Effector CD4-positive, alpha-beta T cell (primary cell): ENCODE data around the gene SLIT3.

Experiments
- DNase-seq: peaks from one replicate; pipeline ENCODE4 v3.0.0-alpha.2; 2020

The SLIT3 gene

DNA sequence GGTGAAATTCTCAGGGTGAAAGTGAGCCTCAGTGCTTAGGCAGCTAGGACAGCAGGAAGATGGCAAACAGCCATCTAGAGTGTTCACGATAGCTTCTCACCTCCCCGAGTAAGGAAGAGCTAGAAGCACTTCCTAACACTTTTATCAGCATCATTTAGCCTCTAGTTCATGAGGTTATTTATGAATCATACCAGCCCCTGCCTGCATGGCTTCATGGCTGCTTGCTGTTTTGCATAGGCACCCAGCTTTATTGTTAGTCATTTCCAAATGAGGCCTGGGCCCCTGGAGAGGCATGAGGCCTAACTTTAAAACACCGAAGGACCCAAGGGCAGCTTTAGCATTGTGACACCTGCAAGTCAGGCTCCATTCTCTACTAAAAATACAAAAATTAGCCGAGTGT is 586.9 kb downstream of the SLIT3 start:
- DNase-seq, result no peak

DNA sequence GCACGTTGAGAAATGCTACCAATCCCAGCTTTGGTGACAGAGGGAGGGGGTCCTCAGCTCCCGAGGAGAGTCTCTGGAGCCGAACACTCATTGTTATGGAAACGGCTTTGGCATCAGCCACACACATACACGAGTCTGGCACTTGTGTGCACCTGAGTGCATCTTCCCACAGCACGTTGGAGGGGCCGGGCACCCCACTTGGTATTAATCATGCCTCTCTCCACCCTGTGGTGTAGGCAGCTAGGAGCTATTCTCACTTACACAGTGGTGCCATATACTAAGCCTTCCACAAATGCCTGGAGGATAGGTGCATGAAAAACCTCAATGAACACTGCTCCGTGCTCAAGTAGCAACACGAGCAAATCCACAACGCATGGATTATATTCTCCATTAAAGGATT is 587.9 kb downstream of the SLIT3 start:
- no peak for DNase-seq

- no peak for DNase-seq
These were observed 588.5 kb downstream of the SLIT3 start for GRCh38 chr5:168712280-168712924.

GRCh38 chr5:168710706-168711105 is 590.2 kb downstream of the SLIT3 start:
- DNase-seq, result no peak

DNA sequence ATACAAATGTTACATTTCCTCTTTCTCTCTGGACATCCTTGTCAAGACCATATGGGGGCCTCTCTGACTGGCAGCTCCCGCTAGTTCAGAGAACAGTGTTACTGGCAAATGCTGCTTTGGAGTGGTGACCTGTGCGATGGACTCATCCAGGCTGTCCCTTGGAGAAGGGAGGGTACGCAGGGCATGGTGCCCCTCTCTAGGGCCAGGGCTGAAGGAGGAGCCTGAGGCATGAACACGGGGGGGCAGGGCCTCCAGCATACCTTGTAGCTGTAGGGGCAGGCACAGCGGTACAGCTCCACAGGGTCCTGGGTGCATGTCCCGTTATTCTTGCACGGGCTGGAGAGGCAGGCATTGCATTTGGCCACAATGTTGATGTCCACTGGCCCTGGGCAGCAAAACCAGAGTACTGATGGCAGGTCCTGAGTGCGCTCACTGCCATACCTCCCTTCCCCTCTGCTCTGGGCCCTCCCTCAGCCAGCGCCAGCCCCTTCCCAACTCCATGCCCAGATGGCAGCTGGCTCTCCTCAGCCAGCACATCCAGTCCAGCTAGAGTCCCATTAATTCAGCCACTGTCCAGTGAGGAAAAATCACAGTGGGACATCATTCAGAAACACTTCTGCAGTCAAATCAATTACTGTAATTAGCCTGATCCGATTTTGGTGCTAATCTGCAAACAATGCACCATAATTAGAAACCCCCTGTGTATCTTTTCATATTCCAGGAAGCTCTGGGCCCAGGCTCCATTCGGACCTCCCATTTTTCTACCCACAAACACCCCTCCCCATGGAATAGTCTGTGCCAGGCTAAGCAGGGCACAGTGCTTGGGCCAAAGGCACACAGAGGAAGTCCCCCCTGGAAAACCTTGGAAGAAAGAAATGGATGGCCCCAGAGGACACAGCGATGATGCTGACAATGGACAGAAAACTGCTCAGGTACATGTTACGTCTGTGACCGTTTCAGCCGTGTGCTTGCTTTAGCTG is 592.9 kb downstream of the SLIT3 start:
- DNase-seq, result no peak

DNA sequence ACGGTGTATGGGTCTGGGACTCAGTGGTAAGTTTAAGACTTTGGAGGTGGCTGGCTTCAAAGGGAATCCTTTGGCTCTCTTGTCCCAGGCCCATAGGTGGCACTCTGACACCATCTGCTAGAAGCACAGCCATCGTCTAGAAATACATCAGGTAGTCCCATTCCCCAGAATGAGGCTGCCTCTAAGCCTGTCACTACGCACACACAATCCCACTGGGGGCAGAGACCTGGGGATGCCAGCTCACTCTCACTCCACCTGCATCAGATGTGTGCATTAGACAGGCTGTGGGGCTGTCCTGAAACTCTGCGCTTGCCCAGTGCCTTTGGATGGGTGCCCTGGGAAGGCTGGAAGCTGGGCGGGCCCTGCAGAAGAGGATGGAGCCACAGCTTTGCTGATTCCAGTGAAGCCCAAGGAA is 594.3 kb downstream of the SLIT3 start:
- DNase-seq, result no peak

DNA sequence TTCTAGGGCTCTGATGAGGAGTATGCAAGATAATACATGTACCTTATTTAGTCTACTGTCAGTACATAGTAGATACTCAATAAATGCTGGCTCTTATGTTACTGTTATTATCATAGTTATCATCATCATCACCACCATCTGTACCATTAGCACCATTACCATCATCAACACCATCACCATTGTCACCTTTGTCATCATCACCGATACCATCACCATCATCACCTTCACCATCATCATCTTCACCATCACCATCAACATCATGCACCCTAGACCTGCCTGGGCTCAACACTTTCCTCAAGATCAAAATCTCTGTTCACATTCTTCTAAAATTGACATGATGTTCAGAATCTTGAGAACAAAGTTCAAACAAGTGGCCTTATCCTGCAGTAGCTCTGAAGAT is 595.6 kb downstream of the SLIT3 start:
- DNase-seq, result no peak

- no peak for DNase-seq
These were observed 598.4 kb downstream of the SLIT3 start for GRCh38 chr5:168702511-168702910.

- DNase-seq, result no peak
These were observed 599.3 kb downstream of the SLIT3 start for GRCh38 chr5:168701641-168702040.

GRCh38 chr5:168699002-168699401 is 601.9 kb downstream of the SLIT3 start:
- DNase-seq, result no peak

DNA sequence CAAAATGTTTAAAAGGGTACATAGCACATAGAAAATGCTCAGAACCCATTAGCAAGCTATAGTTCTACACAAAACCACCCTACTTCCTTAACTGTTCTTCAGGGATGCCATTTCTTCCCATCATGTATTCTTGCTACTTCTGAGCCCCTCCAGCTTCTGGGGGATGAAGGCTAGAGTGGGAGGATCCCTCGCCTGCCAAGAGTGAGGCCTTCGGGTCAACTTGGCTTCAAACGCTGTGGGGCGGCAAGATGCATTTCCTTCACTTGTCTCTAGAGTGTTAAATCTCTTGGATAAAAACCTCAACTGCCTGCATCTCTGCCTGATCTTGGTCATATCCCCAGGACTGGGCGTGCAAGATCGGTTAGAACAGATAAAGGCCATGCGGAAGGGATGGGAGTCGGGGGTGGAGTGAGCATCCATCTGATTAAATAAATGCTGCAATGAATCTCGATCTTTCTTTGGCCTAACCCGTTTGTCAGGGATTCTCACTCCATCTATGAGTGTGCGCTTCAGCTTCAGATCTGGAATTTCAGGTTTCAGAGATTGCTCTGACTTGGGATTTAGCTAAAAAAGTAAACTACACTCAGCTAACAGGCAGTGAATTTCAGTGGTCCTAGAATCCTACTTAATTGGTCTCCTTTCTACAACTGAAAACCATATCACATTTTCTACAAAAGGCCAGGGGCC is 603.8 kb downstream of the SLIT3 start:
- no peak for DNase-seq

DNA sequence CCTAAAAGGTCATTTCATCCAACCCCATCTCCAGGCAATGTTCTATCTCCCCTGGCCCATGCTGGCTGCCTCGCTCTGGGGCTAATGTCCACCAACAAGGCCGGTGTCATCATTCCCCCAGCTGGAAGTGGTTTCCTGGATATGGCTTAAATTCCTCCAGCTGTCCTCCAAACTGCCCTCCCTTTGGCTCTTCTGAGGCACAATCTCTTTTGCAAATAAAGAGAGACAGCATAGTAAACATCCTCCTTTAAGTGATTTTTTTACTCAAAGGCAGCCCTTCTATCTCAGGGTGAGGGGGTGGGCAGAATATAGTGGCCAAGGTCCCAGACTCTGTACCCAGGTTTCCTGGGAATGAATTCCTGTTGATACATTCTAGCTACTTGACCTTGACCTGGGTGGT is 604.3 kb downstream of the SLIT3 start:
- no peak for DNase-seq

- DNase-seq, result no peak
These were observed 605.6 kb downstream of the SLIT3 start for GRCh38 chr5:168695301-168695835.

GRCh38 chr5:168694289-168694688 is 606.6 kb downstream of the SLIT3 start:
- DNase-seq, result no peak

- no peak for DNase-seq
These were observed 607.1 kb downstream of the SLIT3 start for GRCh38 chr5:168693883-168694282.

DNA sequence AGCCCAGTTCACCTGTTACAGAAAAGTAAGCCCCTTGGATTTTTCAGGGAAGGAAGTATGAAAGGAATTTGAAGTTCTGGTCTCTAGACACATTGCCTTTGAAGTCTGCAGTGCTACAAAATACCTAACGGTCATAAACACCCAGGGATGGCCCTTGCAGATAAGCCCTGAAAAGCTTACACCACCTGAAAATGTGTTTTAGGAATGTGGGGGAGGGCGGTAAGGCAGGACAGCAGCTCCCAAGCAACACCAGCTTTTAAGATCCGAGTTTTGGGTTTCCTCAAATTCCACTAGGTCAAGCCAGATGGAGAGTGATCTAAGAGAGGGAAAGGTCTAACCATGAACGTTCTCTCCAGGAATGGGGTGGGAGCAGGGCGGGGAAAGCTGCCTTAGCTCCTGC is 607.6 kb downstream of the SLIT3 start:
- DNase-seq, result no peak

DNA sequence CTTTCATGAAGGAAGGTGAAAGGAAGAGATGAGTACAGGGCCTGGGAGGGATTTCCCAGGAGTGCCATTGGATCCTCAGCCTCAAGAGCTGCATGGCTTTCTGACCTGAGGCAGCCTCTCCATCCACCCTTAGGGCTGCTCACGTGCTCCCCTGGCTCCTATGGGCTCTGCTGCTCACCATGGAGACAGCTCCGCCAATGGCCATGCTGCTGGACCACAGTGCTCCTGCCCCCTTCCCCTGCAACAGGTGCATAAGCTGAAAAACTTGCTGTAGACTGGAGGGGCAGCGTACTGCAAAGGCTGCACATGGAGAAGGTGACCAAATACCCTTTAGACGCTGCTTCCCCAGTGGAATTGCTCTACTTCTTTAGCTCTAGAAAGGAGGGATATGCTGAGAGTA is 609.0 kb downstream of the SLIT3 start:
- no peak for DNase-seq

DNA sequence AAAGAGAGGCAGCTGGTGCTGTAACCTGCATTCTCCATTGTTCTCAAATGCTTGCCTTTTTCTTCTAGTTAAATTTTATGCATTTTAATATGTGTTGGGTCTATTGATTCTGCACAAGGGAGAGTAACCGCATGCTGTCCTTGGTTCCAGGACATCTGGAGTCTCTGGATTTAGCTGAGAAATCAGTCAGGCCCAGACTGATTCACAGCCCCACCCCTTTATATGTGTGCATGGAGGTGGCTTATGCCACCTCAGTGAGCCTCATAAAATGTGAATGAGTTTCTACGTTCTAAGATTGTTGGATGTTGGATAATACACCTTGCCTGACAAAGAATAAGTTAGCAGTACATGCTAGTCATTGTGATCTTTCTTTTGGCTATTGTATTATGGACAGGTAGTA is 611.7 kb downstream of the SLIT3 start:
- no peak for DNase-seq

- no peak for DNase-seq
These were observed 614.1 kb downstream of the SLIT3 start for GRCh38 chr5:168686837-168687236.

DNA sequence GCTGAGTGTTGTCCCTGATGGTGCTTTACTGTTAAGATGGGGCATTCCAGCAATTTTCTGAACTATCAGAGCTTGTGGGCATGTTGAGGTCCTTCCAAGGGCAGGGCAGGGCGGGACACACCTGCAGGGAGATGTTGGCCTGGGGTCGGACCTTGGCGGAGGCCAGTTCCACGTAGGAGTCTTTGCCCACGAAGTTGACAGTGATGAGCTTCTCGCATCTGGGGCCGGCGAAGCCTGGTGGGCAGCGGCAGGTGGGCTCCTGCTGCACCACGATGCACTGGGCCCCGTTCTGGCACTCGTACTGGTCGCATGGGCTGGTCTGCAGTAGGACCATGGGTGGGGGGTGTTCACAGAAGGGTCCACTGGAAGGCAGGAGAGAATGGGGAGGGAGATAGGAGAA is 615.4 kb downstream of the SLIT3 start:
- DNase-seq, result no peak

GRCh38 chr5:168683927-168684295 is 617.0 kb downstream of the SLIT3 start:
- no peak for DNase-seq

DNA sequence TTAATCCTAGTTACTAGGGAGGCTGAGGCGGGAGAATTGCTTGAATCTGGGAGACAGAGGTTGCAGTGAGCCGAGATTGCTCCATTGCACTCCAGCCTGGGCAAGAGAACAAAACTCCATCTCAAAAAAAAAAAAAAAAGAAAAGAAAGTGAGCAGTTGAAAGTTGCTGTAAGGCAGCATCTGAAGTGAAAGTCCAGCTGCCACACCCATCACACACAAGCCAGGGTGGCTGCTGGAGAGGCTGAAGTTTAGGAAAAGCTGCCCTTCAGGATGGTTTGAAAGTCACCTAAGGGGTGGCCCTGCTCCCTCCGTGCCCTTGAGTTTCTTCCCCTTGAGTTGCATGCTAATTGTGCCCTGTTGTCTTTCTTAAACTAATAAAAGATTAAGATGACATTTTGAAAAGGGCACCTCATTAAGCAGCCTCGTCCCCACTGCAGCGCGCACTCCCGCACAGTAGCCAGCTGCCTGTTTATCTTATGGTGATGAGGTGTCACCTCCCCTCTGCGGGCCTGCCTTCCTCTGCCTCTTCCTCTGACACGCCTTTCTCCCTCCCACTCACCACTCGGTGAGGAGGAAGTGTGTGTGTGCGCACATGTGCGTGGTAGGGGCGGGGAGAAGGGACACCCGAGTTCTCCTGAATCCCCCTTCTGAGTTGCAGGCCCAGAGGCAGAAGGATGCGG is 617.6 kb downstream of the SLIT3 start:
- no peak for DNase-seq
